AG09309 (cell line): ENCODE results near the gene MCM8.

Source experiments
- DNase-seq: peaks from one replicate; pipeline ENCODE4 v3.0.0-alpha.2; 2010; ENCODE audit warnings: low read depth
- H3K4me3 ChIP-seq: 2 replicates; pipeline ENCODE4 v1.5.1; 2011; ENCODE audit warnings: mild to moderate bottlenecking, low read depth, low read length, moderate library complexity; ENCODE audit not compliant: control insufficient read depth
- TF ChIP-seq, protein P1 (sequence below): IDR thresholded peaks from 2 replicates; pipeline ENCODE4 v1.5.1; 2011; ENCODE audit warnings: mild to moderate bottlenecking, low read depth, low read length, inconsistent platforms; ENCODE audit not compliant: insufficient read depth, control insufficient read depth; ENCODE audit errors: missing control alignments

MCM8 gene

DNA sequence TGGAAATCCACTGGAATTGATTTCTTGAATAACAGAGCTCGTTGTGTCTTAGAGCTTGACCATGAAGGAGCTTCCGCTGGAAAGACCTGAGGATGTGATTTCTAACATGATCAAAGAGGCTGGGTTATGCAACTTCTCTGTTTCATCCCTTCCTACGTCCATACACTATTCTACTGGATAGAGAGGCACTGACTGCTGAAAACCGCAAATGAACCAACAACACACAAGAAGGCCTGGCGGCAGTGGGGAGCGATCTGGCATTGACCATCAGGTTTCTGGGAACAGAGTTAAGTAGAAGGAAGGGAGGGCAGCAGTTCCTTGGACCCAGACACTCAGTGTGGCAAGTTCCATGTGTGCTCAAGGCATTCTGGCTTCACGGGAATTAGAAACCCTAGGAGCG is 90.1 kb downstream of the MCM8 start:
- DNase-seq = no peak
- TF ChIP-seq, protein P1, sequence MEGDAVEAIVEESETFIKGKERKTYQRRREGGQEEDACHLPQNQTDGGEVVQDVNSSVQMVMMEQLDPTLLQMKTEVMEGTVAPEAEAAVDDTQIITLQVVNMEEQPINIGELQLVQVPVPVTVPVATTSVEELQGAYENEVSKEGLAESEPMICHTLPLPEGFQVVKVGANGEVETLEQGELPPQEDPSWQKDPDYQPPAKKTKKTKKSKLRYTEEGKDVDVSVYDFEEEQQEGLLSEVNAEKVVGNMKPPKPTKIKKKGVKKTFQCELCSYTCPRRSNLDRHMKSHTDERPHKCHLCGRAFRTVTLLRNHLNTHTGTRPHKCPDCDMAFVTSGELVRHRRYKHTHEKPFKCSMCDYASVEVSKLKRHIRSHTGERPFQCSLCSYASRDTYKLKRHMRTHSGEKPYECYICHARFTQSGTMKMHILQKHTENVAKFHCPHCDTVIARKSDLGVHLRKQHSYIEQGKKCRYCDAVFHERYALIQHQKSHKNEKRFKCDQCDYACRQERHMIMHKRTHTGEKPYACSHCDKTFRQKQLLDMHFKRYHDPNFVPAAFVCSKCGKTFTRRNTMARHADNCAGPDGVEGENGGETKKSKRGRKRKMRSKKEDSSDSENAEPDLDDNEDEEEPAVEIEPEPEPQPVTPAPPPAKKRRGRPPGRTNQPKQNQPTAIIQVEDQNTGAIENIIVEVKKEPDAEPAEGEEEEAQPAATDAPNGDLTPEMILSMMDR = no peak
- H3K4me3 ChIP-seq = no peak overlapping the region

DNA sequence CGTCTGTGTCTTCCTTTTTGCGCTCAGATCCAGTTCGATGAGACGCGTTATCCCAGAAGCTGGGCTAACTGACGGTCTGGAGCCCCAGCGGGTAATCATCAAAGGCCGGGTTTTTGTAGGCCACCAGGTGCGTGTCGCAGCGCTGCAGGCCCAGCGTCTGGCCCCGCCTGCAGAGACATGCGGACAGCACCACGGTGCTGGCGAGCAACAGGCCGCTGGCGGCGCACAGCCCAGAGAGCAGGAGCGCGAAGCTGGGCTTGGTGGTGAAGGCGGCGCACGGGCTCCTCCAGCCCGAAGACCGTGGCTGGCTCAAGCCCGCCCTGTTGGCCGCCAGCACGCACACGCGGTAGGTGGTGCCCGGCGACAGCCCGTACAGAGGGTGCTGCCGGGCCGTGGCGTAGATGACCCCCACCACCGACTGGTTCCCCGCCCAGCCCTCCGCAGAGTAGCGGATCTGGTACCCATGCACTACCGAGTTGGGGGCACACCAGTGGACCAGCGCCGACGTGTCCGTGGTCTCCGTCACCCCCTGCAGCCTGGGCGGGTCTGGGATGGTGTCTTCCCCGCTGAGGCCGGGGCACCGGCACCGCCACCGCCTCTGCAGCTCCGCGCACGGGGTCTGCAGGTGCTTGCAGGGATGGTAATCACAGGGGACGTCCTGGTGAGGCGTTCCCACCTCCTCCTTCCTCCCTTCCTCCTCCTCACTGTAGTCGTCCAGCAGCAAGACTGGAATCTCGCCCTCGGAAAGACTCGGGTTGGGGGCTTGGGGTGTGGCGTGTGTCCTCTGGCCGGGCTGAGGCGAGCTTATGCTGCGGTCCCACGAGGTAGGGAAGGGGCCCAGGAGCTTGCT is 90.7 kb downstream of the MCM8 start:
- TF ChIP-seq, protein P1 = no peak
- DNase-seq = no peak
- no peak overlapping the region for H3K4me3 ChIP-seq

DNA sequence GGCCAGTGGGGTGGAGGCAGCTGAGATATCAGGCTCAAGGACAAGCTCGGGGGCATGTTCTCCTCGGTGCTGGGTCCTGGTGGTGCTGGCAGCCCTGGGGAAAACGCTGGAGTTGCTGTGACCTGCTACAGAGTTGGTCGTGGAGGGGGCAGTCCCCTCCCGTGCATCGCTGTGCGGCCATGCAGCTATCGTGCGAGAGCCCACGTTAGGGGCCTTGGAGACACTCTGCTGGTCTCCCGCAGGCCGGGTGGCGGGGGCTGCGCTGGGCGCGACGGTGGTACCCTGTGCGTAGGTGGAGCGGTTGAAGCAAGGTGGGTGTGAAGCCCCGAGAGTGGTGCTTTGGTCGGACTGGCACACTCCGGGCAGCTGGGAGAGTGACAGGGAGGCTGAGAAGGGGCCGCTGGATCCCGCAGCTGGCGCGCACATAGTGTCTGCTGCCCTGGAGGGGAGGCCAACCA is 91.4 kb downstream of the MCM8 start:
- H3K4me3 ChIP-seq = no peak overlapping the region
- TF ChIP-seq, protein P1 = no peak
- no peak for DNase-seq

DNA sequence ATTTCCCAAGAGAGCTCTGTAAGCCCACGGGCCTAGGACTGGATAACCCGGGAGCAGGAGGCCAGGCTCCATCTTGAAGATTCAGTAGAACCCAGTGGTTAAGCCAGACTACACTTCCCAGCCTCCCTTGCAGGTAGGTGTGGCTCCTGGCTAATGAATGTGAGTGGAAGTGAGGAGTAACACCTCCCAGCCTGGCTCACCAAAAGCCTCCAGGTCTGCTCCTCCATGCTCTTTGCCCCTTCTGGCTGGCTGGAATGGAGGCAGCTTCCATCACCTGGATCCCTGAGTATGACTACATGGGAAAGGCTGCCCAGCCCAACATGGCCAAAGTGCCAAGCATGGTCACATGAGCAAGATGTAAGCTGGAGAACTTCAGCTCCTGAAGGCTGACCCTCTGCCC is 93.7 kb downstream of the MCM8 start:
- DNase-seq = no peak
- H3K4me3 ChIP-seq = no peak overlapping the region
- TF ChIP-seq, protein P1 = no peak

DNA sequence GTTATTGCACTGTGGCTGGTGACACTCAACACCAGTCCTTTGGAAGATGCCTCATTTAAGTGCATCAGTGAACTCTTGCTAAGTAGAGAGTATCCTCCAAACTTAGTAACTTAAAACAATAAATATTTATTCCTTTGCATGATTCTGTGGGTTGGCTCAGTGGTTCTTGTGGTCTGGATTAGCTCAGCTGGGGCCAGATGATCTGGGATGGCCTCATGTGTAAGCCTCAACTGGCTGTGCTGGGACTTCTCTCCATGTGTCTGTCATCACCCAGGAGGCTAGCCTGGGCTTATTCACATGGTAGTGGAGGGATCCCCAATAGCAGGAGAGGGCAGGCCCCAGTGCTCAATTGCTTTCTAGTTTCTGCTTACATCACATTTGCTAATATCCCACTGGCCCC is 95.1 kb downstream of the MCM8 start:
- no peak for DNase-seq
- TF ChIP-seq, protein P1 = no peak
- H3K4me3 ChIP-seq = no peak overlapping the region

DNA sequence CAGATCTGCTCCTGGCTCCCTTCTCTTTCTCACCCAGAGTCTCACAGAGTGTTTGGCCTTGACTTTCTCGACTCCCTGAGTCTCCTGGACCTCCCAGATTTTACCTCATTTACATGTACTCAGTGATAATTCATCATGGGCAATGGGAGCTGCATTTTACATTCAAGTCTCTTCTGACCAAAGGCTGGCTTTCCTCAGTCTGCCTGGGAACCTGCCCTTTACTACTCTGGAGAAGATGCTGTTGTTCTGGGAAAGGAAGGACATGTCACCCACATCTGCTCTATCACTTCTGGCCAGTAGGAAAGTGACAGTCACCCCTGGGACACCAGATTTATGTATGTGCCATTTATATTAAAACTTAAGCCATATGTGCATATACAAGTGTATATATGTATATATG is 96.0 kb downstream of the MCM8 start:
- no peak for DNase-seq
- TF ChIP-seq, protein P1 = no peak
- no peak overlapping the region for H3K4me3 ChIP-seq
